GM12892 (cell line): ENCODE measurements around the gene RAB3GAP2.
A peak's percentile ranks its signal among the peaks of the same experiment; 100 is the strongest.

ENCODE experiments used
- POLR2A ChIP-seq: IDR thresholded peaks from 2 replicates; pipeline ENCODE4 v1.6.1; 2011; ENCODE audit warnings: low read depth, low read length, control low read depth
- POLR2AphosphoS5 ChIP-seq: IDR thresholded peaks from 2 replicates; pipeline ENCODE4 v1.6.1; 2011; ENCODE audit warnings: low read depth, low read length, control low read depth

GRCh38 chr1:220219865-220220698, 52.2 kb downstream of the RAB3GAP2 start:
- TF ChIP-seq POLR2AphosphoS5 (peak; percentile 92), POLR2A (peak; percentile 94)
